Metanephros (tissue), 1 donor: Measurements from ENCODE around the gene GPD1. TPM values are rescaled to one million over a fixed set of nuclear protein-coding genes. Genes with fewer than 3 reads are reported as not detected.

Source experiments
- total RNA-seq: library from RNA; depleted of rRNA; stranded (reverse); fragments of >200 nt; gene quantifications from one replicate; pipeline ENCODE4 v1.2.3, GENCODE V29; 2014

Gene GPD1
- 60.8 TPM for total RNA-seq

GRCh38 chr12:50103767-50104321 is at the start of gene GPD1:
GPD1 (plus strand) TSS chr12:50104008; CDS start chr12:50104051, 43 bp downstream.

GRCh38 chr12:50057000-50057841 is 46.6 kb upstream of the GPD1 start, which contains the start of gene ASIC1:
ASIC1 (plus strand) TSS chr12:50057596; CDS start chr12:50058767, 1,171 bp downstream.

GRCh38 chr12:50084775-50085614 is 18.8 kb upstream of the GPD1 start, which contains the start of gene SMARCD1:
SMARCD1 (plus strand) TSS chr12:50085342; CDS start chr12:50085370, 28 bp downstream.

GRCh38 chr12:50111693-50112455 is 8.1 kb downstream of the GPD1 start, which contains the start of gene COX14:
COX14 (plus strand) TSS chr12:50112236; CDS start chr12:50120044, 7,808 bp downstream.

Other genes starting within 250 kb of the GPD1 start
- gene FAIM2, start 200.1 kb upstream of the GPD1 start, total RNA-seq: 2.7 TPM
- 339 TPM for gene AQP2, start 153.3 kb upstream of the GPD1 start, total RNA-seq
- gene AQP5, start 142.1 kb upstream of the GPD1 start, total RNA-seq: 3.3 TPM
- gene AQP6, start 131.1 kb upstream of the GPD1 start, total RNA-seq: 18.5 TPM
- gene RACGAP1, start 78.5 kb upstream of the GPD1 start, total RNA-seq: 29.2 TPM
- 3.9 TPM for gene ASIC1, start 46.4 kb upstream of the GPD1 start, total RNA-seq
- 110 TPM for gene SMARCD1, start 18.7 kb upstream of the GPD1 start, total RNA-seq
- gene COX14, start 8.2 kb downstream of the GPD1 start, total RNA-seq: 48.9 TPM
- gene CERS5, start 63.4 kb downstream of the GPD1 start, total RNA-seq: 54.6 TPM
- gene LIMA1, start 179.5 kb downstream of the GPD1 start, total RNA-seq: 62.8 TPM